ENCODE measurements around the gene OR4K5.
"Not testable (repeated sequence)": the region's sequence is repeated elsewhere in the genome, so short reads cannot be mapped to it uniquely, and the experiment has no call there.

The OR4K5 gene

DNA sequence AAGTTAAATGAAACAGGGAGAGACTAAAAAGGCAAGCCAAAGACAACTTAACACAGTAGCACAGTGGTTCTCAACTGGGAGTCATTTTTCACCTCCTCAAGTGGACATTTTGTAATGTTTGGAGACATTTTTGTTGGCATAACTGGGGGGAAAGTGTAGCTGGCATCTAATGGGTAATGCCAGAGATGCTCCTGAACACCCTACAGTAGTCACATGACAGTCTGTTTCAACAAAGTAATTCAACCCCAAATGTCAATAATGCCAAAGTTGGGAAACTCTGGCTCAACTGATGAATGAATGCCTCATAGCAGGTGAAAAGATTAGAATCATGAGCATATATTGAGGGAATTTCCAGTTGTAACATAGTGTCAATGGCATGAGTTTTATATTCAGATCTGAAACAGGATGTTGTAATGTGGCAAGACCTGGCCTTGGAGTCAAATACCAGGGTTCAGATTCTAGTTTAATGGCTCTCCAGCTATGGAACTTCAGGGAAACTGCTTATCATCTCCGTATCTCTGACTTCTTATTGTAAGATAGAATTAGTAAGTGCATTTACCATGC lies 2.4 kb upstream of the OR4K5 start:
- H3K4me1 ChIP-seq = no peaks in the 10 kb centered on the region
- no peak for TF ChIP-seq Cebpa-rat (IDR thresholded peaks at IDR 0.05)
- H3K4me3 ChIP-seq = no peak overlapping the region
- no peak overlapping the region for H3K27ac ChIP-seq
- H3K4me2 ChIP-seq = no peak overlapping the region
- H3K9ac ChIP-seq = no peak overlapping the region
- H3K36me3 ChIP-seq = no peaks in the 10 kb centered on the region
- H4K20me1 ChIP-seq = no peaks in the 10 kb centered on the region
- H3K27me3 ChIP-seq = no peaks in the 10 kb centered on the region
- H3K9me3 ChIP-seq (replicated peaks in 1 of 11) = no peaks in the 10 kb centered on the region

GRCh38 chr14:19918553-19919264 lies 1.7 kb upstream of the OR4K5 start:
- Histone ChIP-seq H3K4me1 (no peaks in the 10 kb centered on the region), H4K20me1 (no peaks in the 10 kb centered on the region), H3K4me3 (no peak overlapping the region), H3K9me3 (replicated peaks in 1 of 11) (no peaks in the 10 kb centered on the region), H3K9ac (no peak overlapping the region), H3K27ac (no peak overlapping the region), H3K4me2 (no peak overlapping the region), H3K36me3 (no peaks in the 10 kb centered on the region), H3K27me3 (no peaks in the 10 kb centered on the region)
- no peak for TF ChIP-seq Cebpa-rat (IDR thresholded peaks at IDR 0.05)

DNA sequence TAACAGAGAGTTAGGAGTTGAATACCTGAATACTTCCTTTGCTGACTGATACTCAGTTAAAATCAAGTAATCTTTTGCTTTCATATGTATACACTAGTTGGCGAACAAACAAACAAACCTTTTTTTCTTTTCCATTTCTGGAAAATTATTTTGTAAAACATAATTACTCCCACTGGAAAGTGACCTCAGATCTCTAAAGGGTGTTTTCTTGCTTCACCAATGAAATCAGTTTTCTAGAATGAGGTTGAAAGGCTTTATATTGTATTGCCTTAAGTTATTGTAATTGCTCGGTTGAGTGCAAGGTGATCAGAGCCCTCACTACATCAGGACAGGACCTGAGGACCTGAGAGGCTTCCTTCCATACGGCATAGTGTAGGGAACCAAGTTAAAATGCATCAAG lies 10.2 kb downstream of the OR4K5 start, which contains the start of gene OR4K1:
Gene OR4K1 (plus strand): TSS at position 301 of the 400 bp plus-strand sequence. CDS start 4,750 bp downstream, outside the sequence.
- no peaks in the 10 kb centered on the region for H3K27me3 ChIP-seq
- no peak within 1 kb of the TSS for H3K4me2 ChIP-seq
- no peaks in the 10 kb centered on the region for H3K36me3 ChIP-seq
- H4K20me1 ChIP-seq = no peaks in the 10 kb centered on the region
- no peaks in the 10 kb centered on the region for H3K4me1 ChIP-seq
- H3K4me3 ChIP-seq = no peak within 1 kb of the TSS
- no peak within 1 kb of the TSS for H3K27ac ChIP-seq
- no peak for TF ChIP-seq Cebpa-rat (IDR thresholded peaks at IDR 0.05)
- H3K9me3 ChIP-seq (replicated peaks in 1 of 11) = no peaks in the 10 kb centered on the region
- H3K9ac ChIP-seq = no peak within 1 kb of the TSS

- H3K9me3 ChIP-seq (replicated peaks in 1 of 11) = no peaks in the 10 kb centered on the region
These were observed 21.3 kb downstream of the OR4K5 start for GRCh38 chr14:19941668-19942067.

GRCh38 chr14:19947413-19948090 lies 27.1 kb downstream of the OR4K5 start:
- TF ChIP-seq Cebpa-rat (IDR thresholded peaks at IDR 0.05) = no peak
- Histone ChIP-seq H3K9ac (no peak overlapping the region), H3K27me3 (no peaks in the 10 kb centered on the region), H3K27ac (no peak overlapping the region), H3K4me2 (no peak overlapping the region), H3K36me3 (no peaks in the 10 kb centered on the region), H3K4me3 (no peak overlapping the region), H3K4me1 (no peaks in the 10 kb centered on the region), H3K9me3 (replicated peaks in 1 of 11) (no peaks in the 10 kb centered on the region; a peak in 1 of 22 replicates), H4K20me1 (no peaks in the 10 kb centered on the region)

More at GRCh38 chr14:19941668-19942067, 21.3 kb downstream of the OR4K5 start:
- no peaks in the 10 kb centered on the region for H3K36me3 ChIP-seq
- H3K27ac ChIP-seq = no peak overlapping the region
- no peak overlapping the region for H3K4me2 ChIP-seq
- no peaks in the 10 kb centered on the region for H3K27me3 ChIP-seq
- H3K9ac ChIP-seq = no peak overlapping the region
- H3K4me3 ChIP-seq = no peak overlapping the region
- H3K4me1 ChIP-seq = no peaks in the 10 kb centered on the region
- H4K20me1 ChIP-seq = no peaks in the 10 kb centered on the region
- no peak for TF ChIP-seq Cebpa-rat (IDR thresholded peaks at IDR 0.05)

- H3K4me3 ChIP-seq = no peak overlapping the region
- H3K4me2 ChIP-seq = no peak overlapping the region
- no peaks in the 10 kb centered on the region for H3K36me3 ChIP-seq
- no peak overlapping the region for H3K9ac ChIP-seq
- H3K9me3 ChIP-seq (replicated peaks in 1 of 11) = no peaks in the 10 kb centered on the region; a peak in 1 of 22 replicates
- no peak overlapping the region for H3K27ac ChIP-seq
- no peaks in the 10 kb centered on the region for H3K27me3 ChIP-seq
- H4K20me1 ChIP-seq = no peaks in the 10 kb centered on the region
- no peaks in the 10 kb centered on the region for H3K4me1 ChIP-seq
- no peak for TF ChIP-seq Cebpa-rat (IDR thresholded peaks at IDR 0.05)
These were observed 28.8 kb downstream of the OR4K5 start for GRCh38 chr14:19949218-19949617.

GRCh38 chr14:19969735-19970134 lies 49.3 kb downstream of the OR4K5 start:
- not testable (repeated sequence) for H3K4me1 ChIP-seq; H3K9ac ChIP-seq; H3K4me2 ChIP-seq; H3K4me3 ChIP-seq; H3K36me3 ChIP-seq; H3K27ac ChIP-seq; H3K9me3 ChIP-seq (replicated peaks in 1 of 11); H4K20me1 ChIP-seq; H3K27me3 ChIP-seq
